Measurements from ENCODE around the gene TNS3.

DNA sequence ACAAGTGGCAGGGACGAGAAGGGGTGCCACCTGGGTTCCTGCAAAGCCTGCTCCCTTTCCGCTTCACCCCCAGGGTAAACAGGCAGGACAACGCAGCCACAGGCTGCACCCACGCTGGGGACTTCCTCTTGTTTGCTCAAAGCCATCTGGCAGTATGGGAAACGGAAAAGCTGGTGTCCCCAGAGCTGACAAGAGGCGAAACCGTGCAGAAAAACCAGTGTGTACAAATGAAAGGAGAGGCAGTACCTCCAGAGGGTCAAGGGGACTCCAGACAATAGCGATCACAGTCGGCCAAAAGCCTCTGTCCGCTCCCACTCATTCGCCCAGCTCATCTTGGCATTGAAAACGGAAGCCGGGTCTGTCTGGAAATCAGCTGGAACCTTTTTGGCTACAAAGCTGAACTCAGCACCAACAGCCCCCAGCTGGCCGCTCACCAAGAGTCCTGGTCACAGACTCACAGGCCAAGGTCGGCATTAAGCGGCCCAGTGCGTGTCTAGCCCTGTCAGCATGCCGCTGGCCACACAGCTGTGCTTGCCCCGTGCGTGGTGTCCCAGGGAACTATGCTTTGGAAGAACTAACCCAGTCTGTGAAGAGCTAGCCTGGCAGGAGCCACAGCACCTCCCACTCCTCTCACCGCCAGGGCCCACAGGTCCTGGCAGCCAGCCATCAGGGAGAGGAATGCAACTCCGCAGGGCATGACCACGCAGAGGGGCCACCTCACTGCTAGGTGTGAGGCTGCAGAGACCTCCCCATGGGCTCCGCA, 10.4 kb downstream of the TNS3 start:
- TF ChIP-seq, protein P1, sequence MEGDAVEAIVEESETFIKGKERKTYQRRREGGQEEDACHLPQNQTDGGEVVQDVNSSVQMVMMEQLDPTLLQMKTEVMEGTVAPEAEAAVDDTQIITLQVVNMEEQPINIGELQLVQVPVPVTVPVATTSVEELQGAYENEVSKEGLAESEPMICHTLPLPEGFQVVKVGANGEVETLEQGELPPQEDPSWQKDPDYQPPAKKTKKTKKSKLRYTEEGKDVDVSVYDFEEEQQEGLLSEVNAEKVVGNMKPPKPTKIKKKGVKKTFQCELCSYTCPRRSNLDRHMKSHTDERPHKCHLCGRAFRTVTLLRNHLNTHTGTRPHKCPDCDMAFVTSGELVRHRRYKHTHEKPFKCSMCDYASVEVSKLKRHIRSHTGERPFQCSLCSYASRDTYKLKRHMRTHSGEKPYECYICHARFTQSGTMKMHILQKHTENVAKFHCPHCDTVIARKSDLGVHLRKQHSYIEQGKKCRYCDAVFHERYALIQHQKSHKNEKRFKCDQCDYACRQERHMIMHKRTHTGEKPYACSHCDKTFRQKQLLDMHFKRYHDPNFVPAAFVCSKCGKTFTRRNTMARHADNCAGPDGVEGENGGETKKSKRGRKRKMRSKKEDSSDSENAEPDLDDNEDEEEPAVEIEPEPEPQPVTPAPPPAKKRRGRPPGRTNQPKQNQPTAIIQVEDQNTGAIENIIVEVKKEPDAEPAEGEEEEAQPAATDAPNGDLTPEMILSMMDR (IDR thresholded peaks at IDR 0.05) = no peak
- no peak for TF ChIP-seq POLR2A (IDR thresholded peaks at IDR 0.05; ENCODE audit: low read depth)
- no peak for TF ChIP-seq EP300 (IDR thresholded peaks at IDR 0.05)
- TF ChIP-seq POLR2AphosphoS5 (IDR thresholded peaks at IDR 0.05) = no peak
